HG02642 (cell line): ENCODE data around the gene RCOR2.
"Not testable (repeated sequence)": the region's sequence is repeated elsewhere in the genome, so short reads cannot be mapped to it uniquely, and the experiment has no call there.

ENCODE experiments used
- ATAC-seq: cut with Tn5 transposase; IDR thresholded peaks from one replicate; pipeline ENCODE4 v1.9.1; 2021; ENCODE audit warnings: mild to moderate bottlenecking; ENCODE audit not compliant: unreplicated experiment, poor library complexity

Gene RCOR2

DNA sequence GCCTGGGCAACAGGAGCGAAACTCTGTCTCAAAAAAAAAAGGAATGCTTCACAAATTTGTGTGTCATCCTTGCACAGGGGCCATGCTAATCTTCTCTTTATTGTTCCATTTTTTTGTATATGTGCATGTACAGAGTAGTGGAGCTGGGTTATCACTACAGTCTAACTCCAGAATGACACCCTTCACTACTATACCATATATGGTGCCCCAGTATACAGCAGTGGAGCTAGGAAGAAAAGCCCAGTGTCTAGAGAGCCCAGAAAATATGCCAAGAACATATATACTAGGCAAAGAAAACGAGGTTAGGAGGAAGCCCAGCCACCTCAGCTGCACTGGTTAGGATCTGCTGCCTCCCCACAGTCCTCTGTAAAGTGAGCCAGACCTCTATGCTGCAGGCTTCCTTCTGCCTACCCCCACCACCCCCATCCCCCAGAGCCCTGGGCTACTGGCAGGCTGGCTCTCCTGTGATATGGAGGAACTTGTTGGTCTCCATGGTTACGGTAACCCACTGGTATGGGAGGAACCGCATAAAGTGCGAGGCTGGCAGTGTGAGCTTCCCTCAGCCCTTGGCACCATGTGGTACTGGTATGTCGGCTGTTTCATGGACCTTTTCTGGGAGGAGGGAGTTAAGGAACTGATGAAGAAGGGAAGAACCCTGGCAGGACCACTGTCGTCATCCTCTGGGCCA is 34.3 kb downstream of the RCOR2 start:
- no peak for ATAC-seq

DNA sequence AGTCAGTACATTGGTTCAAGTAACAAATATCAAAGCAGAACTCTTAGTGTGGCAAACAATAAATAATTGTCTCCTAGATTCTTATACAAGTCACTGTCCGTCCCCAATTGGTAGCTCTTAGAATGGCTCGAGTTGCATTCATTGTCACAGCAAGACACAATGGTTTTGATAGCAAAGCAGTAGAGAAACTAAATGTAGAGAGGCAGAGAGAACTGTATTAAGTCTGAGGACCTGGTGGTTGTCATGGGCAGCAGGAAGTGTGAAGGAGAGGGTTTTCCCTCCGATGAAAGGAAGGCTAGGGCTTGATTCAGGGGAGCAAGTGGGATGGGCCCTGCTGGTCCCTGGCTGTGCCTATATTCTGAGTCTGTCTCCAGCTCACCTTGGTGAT is 36.6 kb downstream of the RCOR2 start:
- no peak for ATAC-seq

DNA sequence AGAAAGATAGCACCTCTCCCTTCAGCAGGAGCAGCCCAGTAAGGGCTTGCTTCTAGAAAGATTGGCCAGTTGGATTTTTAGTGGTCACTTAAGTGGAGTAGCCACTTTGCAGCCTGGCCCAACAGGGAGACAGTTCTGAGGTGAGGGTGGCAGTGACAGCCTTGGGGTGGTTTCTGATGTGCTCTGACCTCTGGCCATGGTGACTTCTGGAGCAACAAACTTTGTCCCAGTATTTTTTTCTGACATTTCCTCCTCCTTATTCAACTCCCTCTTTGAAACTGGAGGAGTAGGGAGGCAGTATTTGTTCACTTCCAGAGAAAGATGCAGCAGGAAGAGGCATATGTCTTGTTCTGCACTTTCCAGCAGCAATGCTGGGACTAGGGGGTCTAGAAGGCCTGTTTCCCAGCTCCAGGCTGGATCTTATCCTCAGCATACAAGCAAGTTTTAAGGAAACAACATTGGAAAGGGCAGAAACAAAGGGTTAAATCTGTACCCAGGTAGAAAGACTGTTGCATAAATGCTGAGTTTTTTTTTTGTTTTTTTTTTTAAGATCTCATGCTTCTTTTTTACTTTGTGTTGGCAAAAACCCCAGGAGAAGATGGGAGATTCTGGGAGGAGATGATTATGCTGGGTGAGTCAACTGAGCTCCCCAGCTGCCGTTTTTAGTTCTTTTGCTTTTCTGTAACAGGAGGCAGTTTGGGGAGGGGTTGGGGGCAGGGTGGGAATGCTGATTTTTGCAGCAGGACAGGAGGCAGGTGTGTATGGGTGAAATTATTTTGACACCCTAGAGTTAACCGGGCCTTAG is 37.2 kb downstream of the RCOR2 start:
- no peak for ATAC-seq

DNA sequence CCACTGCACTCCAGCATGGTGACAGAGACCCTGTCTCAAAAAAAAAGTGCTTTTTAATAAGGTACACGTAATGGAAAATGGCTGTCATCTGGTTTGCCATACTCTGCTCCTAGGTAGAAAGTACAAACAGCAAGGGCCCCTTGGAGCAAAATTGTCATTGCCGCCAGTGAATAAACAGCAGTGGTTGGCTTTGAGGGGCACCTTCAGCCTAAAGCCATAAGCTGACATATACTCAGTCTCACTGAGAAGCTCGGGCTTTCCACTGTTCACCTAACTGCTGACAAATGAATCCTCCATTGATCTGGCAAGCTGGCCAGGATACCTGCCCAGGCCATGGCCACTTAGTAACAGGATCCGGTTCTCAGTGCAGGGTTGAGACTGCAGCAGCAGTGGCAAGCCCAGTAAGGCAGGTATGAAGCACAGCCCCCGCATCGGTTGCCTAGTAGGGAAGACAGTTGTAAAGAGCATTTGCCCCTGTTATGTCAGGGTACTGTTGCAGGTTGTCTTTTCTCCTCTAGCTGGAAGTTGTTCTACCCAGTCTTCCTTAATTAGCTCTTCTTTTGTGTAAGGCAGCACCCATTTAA is 39.2 kb downstream of the RCOR2 start:
- ATAC-seq = no peak

DNA sequence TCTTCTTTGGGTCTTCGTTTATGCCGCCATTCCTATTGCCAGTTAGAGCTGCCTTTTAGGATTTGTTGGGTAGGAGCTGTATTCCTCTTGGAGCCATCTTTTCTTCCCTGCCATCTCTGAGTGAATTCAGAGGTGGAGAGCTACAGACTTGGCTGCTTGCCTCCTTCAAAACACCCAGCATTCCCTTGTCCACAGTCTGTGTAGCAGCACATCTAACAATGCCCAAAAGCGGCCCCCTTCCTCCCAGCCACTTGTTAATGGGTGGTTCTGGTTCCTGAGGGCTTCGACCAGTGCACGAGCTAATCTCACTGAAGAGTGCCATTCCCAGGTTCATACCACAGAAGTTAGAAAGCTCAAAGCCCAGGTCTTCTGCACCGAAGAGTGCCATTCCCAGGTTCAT is 40.3 kb downstream of the RCOR2 start:
- ATAC-seq = no peak

DNA sequence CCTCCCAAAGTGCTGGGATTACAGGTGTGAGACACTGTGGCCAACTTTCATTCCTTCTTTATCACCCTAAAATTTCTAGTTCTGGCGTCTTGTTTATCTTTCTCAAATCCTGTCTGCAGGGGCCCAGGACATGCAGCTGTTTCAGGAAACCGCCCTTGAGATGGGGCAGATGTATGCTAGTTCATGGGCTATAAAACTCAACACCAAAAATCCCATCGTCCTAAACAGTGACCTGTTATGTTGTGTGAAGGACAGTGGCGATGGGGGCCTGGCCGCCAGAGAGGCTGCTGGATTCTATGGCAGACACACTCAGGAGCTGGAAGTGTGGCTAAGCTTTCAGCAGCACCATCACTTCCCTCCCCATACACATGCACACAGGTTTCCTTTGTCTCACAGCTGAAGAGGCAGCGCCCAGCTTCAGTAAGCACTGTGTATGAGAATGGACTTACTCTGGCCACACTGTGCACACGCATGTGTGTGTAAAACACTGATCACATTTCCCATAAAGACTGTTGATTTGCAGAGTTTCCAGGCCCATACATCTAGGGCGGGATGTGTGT is 41.4 kb downstream of the RCOR2 start:
- ATAC-seq = no peak

DNA sequence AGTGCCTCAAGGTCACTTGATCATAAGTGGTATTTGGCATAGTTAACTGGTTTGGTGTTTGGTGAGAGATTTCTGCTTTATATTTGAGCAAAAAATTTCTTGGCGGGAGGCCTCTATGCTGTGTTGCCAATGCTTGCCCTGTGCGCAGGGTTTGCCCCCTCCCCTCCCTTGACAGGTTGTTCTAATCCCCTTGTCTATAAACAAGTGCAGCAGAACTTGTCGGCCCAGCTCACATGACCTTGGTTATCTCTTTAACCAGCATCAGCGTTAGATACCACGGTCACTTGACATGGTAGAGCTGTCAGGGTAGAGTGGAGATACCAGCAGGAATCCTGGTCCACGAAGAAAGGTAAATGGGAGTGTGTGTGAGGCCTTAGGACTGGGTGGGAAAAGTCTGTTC is 42.5 kb downstream of the RCOR2 start:
- no peak for ATAC-seq

DNA sequence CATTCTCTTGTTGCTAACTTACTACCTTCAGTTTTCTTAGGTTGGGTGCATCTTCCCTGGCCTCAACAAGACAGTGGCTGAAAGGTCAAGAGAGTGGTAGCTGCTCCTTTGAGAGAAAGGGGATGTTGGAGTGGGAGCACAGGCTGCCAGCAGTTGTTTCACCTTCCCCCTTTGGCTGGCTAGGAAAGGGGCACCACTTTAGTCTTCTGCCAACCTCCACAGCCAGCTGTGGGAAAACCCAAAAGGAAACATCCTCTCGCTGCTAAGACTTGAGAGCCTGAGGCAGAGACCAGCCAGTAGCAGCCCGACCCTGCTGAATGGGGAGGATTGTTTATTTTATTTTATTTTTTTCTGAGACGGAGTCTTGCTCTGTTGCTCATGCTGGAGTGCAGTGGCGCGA is 43.7 kb downstream of the RCOR2 start:
- no peak for ATAC-seq

DNA sequence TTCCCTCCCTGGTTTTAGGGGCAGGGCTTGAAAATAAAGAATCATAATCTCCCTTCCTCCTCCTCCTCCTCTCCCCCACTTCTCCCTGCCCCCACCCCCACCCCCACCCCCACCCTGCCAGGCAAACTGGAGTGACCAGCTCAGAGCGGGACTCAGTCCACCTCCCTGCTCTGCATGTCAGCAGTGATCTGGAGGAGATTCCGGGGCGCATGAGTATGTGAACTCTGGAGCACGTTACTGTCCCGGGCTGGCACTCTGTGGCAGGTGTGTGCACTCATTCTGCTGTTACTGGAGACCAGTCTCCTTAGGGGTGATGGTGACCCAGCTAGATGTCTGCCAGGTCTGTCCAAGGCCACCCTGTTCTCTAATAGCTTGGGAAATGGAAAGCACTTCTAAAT is 44.2 kb downstream of the RCOR2 start:
- no peak for ATAC-seq

DNA sequence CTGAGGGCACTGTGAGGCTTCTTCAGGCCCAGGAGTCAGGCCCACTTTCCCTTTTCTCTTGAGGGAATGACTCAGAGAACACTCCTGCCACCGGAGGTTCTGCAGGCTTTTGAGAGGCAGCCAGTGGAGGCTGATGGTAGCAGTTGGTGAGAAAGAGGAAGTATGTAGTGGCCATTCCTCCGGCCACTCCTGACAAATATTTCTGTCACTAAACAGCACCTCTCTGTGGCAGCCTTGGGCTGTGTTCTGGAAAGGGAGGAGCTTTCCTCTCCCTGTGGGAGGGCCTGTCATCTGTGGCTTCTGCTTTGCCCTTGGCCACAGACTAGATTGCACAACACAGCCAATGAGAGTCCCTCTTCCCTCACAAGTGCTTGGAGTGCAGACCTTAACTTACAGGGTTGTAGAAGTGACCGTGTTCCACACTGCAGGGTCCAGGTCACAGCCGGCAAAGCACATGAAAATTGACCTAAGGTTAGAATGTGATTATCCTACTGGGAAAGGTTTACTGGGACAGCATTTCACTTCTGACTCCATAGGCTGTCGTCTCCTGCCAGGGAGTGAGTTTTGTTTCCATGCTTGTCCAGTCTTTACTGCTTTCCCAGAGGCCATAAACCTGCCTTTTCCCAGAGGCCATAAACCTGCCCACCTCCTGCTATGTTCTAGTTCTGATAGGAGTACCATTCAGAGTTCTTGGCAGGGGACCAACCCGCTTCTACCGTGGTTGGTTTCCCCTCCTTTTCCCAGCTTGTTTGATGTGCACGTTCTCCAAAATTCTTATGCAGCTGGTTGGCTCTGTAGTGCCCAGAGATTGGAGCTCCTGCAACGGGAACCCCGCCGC is 44.8 kb downstream of the RCOR2 start:
- peak; percentile 92 for ATAC-seq

DNA sequence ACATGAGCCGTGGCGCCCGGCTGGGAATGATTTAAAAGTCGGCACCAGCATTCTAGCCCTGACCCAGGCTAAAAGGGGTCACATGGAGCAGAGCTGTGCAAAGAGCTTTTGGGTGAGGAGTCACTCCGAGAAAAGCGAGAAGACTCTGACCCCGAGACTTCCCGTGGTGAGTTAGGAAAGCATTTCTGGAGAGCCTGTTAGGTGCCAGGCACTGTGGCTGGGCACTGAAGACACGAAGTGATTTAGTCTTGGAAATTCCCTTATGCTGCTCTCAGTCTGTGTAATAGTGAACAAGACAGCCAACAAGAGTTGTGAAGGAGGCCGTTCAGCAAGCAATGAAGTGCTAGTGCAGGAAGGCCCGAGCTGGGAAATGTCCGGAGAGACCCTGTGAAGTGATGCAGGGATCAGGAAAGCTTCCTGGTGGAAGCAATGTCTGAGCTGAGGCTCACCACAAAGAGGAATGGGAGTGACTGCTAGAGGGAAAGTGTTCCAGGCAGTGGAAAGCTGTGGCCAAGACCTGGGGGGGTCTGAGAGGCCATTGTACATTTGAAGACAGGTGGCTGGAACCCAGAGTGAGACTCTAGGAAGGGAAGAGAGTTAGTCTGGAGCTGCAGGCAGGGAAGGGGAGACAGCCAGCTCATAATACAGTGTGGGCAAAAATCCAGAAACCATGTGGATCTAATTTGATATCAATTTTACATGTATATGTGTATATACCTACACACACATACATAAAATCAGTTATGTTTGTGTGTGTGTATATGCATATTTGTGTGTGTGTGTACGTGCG is 46.4 kb downstream of the RCOR2 start:
- ATAC-seq = no peak

DNA sequence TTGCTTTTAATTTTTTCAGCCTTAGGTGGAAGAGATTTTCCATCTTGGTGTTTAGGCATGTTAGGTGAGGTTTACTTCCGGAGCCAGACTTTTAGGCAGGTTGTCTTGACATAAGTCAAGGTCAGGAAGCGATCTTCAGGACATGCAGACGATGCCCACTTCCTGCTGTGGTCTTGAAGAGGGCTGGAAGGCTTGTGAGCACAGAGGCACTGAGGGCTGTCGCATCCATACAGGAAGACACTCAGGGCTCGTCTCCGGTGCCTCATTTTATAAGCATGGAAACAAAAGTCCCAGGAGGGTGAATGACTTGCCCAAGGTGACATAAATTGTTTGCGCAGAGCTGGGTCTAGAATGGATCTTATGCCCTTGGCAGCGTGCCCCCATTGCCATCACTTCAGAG is 47.3 kb downstream of the RCOR2 start:
- ATAC-seq = no peak

DNA sequence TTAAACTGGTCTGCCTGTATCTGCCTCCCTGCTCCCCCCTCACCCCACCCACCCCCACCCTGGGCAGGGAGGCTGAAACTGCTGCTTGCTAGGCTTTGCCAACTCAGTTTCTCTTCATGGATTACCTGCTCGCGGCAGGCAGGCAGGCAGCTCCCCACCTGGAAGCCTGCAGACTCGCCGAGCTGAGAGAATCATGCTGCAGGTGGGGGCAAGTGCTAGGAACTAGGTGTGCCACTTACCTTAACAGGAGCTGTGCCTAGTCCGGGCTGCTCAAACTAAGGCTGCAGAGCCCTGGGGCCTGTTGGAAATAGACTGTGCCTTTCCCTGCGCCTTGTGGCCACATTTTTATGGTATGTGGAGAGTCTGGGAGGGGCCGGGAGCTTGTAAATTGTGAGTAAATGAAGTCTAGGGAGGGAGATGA is 47.8 kb downstream of the RCOR2 start:
- ATAC-seq = no peak

DNA sequence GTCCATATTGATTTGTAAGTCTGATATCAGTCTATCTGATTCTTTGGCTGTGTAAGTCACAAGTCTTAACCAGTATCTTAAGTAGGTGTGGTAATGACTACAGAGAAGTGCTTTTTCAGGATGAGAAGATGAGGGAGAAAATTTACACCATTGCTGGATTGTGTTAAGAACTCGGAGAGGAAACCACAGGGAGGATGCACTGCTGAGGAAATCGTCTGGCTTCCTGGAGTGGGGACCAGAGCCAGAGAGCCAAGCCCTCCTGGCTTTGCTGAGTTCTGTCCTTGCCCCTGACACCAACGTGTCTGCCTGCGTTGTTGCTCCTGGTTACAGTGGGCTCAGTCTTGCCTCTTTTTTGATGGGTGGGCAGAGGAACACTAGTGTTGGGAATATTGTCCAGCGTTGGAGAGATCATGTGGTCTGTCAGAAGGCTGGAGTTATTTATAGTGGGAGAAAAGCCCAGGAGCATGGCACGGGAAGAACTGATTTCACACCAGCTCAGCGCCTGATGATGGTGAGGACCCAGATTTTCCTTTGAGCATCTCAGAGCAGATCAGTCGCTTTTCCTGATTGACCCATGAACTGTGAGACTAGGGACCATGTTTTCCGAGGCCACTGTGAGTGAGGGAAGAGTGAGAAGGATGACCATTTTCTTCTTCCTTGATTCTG is 48.4 kb downstream of the RCOR2 start:
- no peak for ATAC-seq

DNA sequence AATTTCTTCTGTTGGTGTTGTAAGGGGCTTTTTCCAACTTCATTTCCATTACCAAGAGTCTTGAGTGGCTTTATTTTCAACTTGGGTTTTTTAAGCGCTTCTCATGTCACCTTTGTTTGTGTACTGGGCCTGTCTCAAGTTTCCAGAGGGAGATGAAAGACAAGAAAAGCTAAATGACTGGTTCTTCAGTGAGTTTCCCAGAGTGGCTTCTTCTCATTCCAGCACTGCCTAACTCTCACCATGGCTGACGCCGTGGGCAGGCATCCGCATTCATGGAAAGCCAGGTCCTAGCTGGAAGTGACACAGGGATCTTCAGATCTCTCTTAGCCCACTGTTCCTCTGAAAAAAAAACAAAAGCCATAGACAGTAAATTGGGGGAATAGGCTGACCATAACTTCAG is 49.5 kb downstream of the RCOR2 start:
- no peak for ATAC-seq

DNA sequence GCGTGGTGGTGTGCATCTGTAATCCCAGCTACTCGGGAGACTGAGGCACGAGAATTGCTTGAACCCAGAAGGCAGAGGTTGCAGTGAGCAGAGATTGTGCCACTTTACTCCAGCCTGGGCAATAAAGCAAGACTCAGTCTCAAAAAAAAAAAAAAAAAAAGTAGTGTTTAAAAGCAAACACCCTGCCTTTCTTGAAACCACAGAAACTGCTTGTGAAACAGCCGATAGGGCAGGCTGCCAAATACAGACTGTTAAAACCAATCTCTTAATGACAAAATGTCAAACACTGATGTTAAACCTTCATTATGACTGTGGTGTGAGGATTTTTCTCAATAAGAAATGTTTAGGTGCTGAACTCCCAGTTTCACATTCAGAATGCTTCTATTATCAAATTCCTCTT is 50.8 kb downstream of the RCOR2 start:
- no peak for ATAC-seq

DNA sequence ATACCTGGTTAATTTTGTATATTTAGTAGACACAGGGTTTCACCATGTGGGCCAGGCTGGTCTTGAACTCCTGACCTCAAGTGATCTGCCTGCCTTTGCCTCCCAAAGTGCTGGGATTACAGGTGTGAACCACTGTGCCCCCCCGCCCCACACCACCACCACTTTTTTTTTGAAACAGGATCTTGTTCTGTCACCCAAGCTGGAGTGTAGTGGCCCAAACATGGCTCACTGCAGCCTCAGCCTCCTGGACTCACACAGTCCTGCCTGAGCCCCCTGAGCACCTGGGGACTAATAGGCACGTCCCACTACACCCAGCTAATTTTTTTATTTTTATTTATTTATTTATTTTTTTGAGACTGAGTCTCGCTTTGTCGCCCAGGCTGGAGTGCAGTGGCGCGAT is 53.3 kb downstream of the RCOR2 start:
- ATAC-seq = not testable (repeated sequence)

DNA sequence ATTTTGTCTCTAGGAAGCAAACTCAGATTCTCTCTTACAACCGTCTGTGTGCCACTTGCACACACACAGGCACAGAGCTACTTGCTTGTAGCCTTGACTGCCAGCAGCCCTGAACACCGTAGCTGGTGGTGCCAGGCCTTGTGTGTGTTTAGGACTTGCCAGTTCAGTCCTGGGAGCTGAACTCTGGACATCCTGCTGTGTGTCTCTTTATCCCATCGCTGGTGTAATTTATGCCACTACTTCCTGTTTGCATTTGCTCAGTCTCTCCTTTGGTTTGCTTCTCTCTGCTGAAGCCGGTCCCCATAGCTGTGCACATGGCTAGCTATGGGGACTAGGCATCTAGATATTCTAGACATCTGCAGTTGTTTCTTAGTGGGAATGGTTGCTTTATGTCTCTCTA is 54.0 kb downstream of the RCOR2 start:
- ATAC-seq = no peak
